ENCODE results near the gene FCHO2.

GRCh38 chr5:73104326-73104725 is 148.5 kb downstream of the FCHO2 start:
- TF ChIP-seq CTCF (IDR thresholded peaks at IDR 0.05) (no peak), NFYB (CRISPR knock-in tag; conservative IDR thresholded peaks at IDR 0.05; ENCODE audit: low read depth) (no peak), FOXP4 (CRISPR knock-in tag; IDR thresholded peaks at IDR 0.05) (no peak), NFE2L1 (CRISPR knock-in tag; IDR thresholded peaks at IDR 0.05) (no peak), USF2 (CRISPR knock-in tag; IDR thresholded peaks at IDR 0.05) (no peak), ESRRA (CRISPR knock-in tag; IDR thresholded peaks at IDR 0.05; ENCODE audit: borderline replicate concordance) (no peak)
